Dedifferentiated amniotic fluid mesenchymal stem cell (primary cell): ENCODE data around the gene GATD1.

ENCODE experiments used
- DNase-seq: peaks from one replicate; pipeline ENCODE4 v3.0.0-alpha.2; 2016; ENCODE audit errors: extremely low spot score

GATD1 gene

GRCh38 chr11:778976-779954 is 2.0 kb upstream of the GATD1 start:
- no peak for DNase-seq

- DNase-seq, result no peak
Measured at GRCh38 chr11:776561-777287, 563 bp downstream of the GATD1 start.

GRCh38 chr11:776263-776560 is 1.1 kb downstream of the GATD1 start:
- no peak for DNase-seq

GRCh38 chr11:774873-775592 is 2.3 kb downstream of the GATD1 start:
- no peak for DNase-seq

GRCh38 chr11:773830-774229 is 3.5 kb downstream of the GATD1 start:
- no peak for DNase-seq

GRCh38 chr11:773425-773824 is 3.9 kb downstream of the GATD1 start:
- DNase-seq, result no peak

- DNase-seq, result no peak
Measured at GRCh38 chr11:772429-773390, 4.6 kb downstream of the GATD1 start.

GRCh38 chr11:771617-772204 is 5.6 kb downstream of the GATD1 start:
- DNase-seq, result no peak

GRCh38 chr11:770642-771616 is 6.4 kb downstream of the GATD1 start:
- no peak for DNase-seq

- no peak for DNase-seq
Measured at GRCh38 chr11:769887-770641, 7.2 kb downstream of the GATD1 start.

- DNase-seq, result no peak
Measured at GRCh38 chr11:767238-767637, 10.0 kb downstream of the GATD1 start.

GRCh38 chr11:766936-767210 is 10.4 kb downstream of the GATD1 start:
- DNase-seq, result no peak

- no peak for DNase-seq
Measured at GRCh38 chr11:766106-766935, 11.0 kb downstream of the GATD1 start.

- DNase-seq, result no peak
Measured at GRCh38 chr11:765802-766091, 11.5 kb downstream of the GATD1 start.

- no peak for DNase-seq
Measured at GRCh38 chr11:765025-765801, 12.1 kb downstream of the GATD1 start.

GRCh38 chr11:764322-765024 is 12.8 kb downstream of the GATD1 start:
- DNase-seq, result no peak
